NK-92 treated with Interleukin-12 subunit alpha and Interleukin-12 subunit beta, amount 100 ng/mL, for 24 hours (cell line): ENCODE measurements around the gene ANKRD24.
A peak's percentile ranks its signal among the peaks of the same experiment; 100 is the strongest.
"Not testable (repeated sequence)": the region's sequence is repeated elsewhere in the genome, so short reads cannot be mapped to it uniquely, and the experiment has no call there.

Experiments
- DNase-seq: peaks from one replicate; lab custom pipeline; 2025; lab: John Stamatoyannopoulos, UW

The ANKRD24 gene

GRCh38 chr19:4197625-4198466, 15.4 kb downstream of the ANKRD24 start:
- no peak for DNase-seq

- DNase-seq = no peak
Measured at GRCh38 chr19:4198467-4199126, 16.1 kb downstream of the ANKRD24 start.

GRCh38 chr19:4199699-4200293, 17.3 kb downstream of the ANKRD24 start:
- no peak for DNase-seq

- no peak for DNase-seq
Measured at GRCh38 chr19:4200940-4201542, 18.6 kb downstream of the ANKRD24 start.

GRCh38 chr19:4201798-4202197, 19.3 kb downstream of the ANKRD24 start:
- DNase-seq = no peak

- DNase-seq = no peak
Measured at GRCh38 chr19:4206818-4207484, 24.5 kb downstream of the ANKRD24 start.

DNA sequence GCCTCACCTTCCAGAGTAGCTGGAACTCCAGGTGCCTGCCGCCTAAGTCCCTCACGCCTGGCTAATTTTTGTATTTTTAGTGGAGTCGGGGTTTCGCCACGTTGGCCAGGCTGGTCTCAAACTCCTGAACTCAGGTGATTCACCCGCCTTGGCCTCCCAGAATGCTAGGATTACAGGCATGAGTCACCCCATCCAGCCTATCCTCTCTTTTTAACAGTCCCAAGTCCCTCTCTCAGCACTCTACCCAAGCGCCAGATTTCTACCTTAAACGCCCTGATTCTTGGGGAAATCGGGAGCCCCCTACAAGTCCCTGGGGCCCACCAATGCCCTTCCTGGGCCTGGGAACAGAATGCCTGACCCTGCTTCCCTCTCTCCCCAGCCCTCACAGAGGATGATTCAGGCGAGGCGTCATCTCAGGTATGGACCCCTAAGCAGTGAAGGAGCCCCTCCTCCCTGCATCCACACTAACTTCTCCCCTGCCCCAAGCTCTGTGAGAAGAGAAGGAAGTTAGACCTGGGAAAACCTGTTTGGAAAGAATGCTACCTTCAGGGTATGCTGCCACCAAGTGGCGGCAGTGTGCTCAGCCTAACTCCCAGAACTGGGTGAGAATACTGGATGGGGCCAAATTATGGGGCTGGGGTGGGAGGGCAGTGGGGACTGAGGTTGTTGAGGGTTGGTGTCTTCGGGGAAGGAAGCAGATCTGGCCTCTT, 26.1 kb downstream of the ANKRD24 start:
- DNase-seq = no peak

GRCh38 chr19:4210166-4210731, 27.8 kb downstream of the ANKRD24 start:
- no peak for DNase-seq

DNA sequence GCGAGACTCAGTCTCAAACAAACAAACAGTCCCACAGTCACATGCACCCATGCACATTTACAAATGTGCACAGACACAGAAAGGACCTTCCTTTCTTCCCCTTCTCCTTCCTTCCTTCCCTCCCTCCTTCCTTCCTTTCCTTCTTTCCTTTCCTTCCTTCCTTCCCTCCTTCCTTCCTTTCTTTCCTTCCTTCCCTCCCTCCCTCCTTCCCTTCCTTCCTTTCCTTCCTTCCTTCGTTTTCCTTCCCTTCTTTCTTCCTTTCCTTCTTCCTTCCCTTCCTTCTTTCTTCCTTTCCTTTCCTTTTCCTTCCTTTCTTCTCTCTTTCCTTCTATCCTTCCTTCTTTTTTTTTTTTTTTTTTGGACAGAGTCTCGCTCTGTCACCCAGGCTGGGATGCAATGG, 30.6 kb downstream of the ANKRD24 start:
- DNase-seq = no peak

GRCh38 chr19:4215807-4216206, 33.3 kb downstream of the ANKRD24 start:
- DNase-seq = no peak

- DNase-seq = no peak
Measured at GRCh38 chr19:4216846-4217245, 34.4 kb downstream of the ANKRD24 start.

DNA sequence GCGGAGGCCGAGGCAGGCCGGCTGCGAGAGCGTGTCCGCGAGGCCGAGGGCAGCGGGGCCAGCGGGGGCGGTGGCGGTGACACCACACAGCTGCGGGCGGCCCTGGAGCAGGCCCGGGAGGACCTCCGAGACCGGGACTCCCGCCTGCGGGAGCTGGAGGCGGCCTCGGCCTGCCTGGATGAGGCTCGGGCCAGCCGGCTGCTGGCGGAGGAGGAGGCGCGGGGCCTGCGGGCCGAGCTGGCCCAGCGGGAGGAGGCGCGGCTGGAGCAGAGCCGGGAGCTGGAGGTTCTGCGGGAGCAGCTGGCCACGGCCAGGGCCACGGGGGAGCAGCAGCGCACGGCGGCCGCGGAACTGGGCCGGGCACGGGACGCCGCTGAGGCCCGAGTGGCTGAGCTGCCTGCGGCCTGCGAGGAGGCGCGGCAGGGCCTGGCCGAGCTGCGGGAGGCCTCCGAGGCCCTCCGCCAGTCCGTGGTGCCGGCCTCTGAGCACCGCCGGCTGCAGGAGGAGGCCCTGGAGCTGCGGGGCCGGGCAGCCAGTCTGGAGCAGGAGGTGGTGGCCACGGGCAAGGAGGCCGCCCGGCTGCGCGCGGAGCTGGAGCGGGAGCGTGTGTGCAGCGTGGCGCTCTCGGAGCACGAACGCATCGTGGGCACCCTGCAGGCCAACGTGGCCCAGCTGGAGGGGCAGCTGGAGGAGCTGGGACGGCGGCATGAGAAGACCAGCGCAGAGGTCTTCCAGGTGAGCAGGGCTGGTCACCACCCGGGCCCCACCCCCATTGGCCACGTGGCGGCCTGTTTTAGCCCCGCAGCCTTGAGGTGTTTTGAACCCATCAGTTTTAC, 35.2 kb downstream of the ANKRD24 start:
- DNase-seq = no peak

- DNase-seq = not testable (repeated sequence)
Measured at GRCh38 chr19:4218523-4218922, 36.0 kb downstream of the ANKRD24 start.

DNA sequence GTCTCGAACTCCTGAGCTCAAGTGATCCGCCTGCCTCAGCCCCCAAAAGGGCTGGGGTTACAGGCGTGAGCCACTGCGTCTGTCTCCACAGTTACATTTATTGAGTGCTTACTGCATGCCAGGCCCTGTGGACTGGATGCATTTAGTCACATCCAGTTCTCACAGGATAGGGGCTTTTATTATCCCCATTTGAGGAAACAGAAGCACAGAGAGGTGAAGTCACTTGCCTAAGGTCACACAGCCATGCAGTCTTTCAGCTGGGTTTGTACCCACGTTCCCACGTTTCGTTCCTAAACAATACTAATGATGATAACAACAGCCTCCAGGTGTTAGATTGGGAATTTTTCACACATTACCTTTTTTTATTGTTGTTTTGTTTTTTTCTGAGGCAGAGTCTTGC, 37.7 kb downstream of the ANKRD24 start:
- DNase-seq = no peak

DNA sequence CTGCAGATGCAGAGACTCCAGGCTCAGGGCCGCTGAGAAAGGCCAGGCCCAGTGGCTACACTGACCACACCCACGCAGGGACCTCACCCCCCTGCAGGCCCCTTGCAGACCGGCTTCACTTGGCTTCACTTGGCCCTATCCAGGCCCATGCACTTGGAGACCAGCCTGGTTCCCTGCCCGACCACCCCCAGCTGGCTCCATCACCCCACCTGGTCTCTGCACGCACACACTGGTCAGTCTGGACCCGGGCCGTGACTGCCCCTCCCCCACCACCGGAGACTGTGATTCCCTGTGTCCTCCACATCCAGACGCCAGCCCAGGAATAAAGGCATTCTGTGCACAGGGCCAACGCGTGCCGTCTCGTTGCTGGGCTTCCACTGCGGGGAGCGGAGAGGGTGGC, 42.0 kb downstream of the ANKRD24 start:
- DNase-seq = no peak

- no peak for DNase-seq
Measured at GRCh38 chr19:4225885-4226284, 43.4 kb downstream of the ANKRD24 start.

DNA sequence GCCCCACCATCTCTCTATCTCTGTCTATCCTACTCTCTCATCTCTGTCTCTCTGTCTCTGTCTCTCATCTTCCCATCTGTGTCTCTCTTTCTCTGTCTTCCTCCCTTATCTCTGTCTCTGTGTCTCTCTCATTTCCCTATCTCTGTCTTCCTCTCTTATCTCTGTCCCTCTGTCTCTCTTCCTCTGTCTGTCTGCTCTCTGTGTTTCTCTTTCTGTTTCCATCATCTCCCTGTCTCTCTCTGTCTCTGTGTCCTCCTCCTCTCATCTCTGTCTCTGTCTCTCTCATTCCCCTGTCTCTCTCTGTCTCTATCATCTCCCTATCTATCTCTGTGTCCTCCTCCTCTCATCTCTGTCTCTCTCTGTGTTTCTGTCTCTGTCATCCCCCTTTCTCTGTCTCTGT, 45.3 kb downstream of the ANKRD24 start:
- DNase-seq = no peak

- no peak for DNase-seq
Measured at GRCh38 chr19:4228765-4229178, 46.3 kb downstream of the ANKRD24 start.

- peak; percentile 31 for DNase-seq
Measured at GRCh38 chr19:4229179-4229931, 46.9 kb downstream of the ANKRD24 start, which contains the start of gene EBI3. Gene EBI3 (plus strand): TSS chr19:4229523. CDS start chr19:4229551, 28 bp downstream.
